DND-41 (cell line): Measurements from ENCODE around the gene CNTNAP1.
A peak's percentile ranks its signal among the peaks of the same experiment; 100 is the strongest.
"Not testable (repeated sequence)": the region's sequence is repeated elsewhere in the genome, so short reads cannot be mapped to it uniquely, and the experiment has no call there.

Source experiments
- ATAC-seq: fragments of 200-7000 bp; cut with Tn5 transposase; 3 replicates; pipeline ENCODE4 v1.9.1; 2021; ENCODE audit warnings: low read depth; ENCODE audit not compliant: insufficient read depth
- DNase-seq: peaks from one replicate; pipeline ENCODE4 v3.0.0-alpha.2; 2020
- H2AFZ ChIP-seq: 2 replicates; pipeline ENCODE4 v1.6.0; 2012; ENCODE audit warnings: low read depth, low read length
- H3K27ac ChIP-seq: 2 replicates; pipeline ENCODE4 v1.5.1; 2012; ENCODE audit warnings: low read length, inconsistent platforms
- H3K27me3 ChIP-seq: fragments of 200-600 bp; sonication (generic); 2 replicates; pipeline ENCODE4 v1.6.0; 2012; ENCODE audit warnings: low read length, mild to moderate bottlenecking, inconsistent platforms; ENCODE audit not compliant: insufficient read depth, poor library complexity
- H3K36me3 ChIP-seq: 2 replicates; pipeline ENCODE4 v1.5.1; 2012; ENCODE audit warnings: low read length, inconsistent platforms; ENCODE audit not compliant: insufficient read depth
- H3K4me1 ChIP-seq: 2 replicates; pipeline ENCODE4 v1.5.1; 2012; ENCODE audit warnings: mild to moderate bottlenecking, low read length; ENCODE audit not compliant: insufficient read depth
- H3K4me2 ChIP-seq: 2 replicates; pipeline ENCODE4 v1.6.0; 2012; ENCODE audit warnings: mild to moderate bottlenecking, moderate library complexity, low read length, inconsistent platforms; ENCODE audit not compliant: insufficient read depth
- H3K4me3 ChIP-seq, 2 experiments: fragments of 200-600 bp in 1 of 2; shearing (Covaris generic) in 1 of 2; 2 replicates each; pipeline ENCODE4 v1.5.1; 2012 to 2016; ENCODE audit warnings: inconsistent platforms in 2 of 2, low read length in 2 of 2, mild to moderate bottlenecking in 2 of 2, low read depth in 1 of 2, moderate library complexity in 1 of 2
- H3K79me2 ChIP-seq: 2 replicates; pipeline ENCODE4 v1.6.0; 2012; ENCODE audit warnings: low read length, inconsistent platforms; ENCODE audit not compliant: insufficient read depth
- H3K9ac ChIP-seq: 2 replicates; pipeline ENCODE4 v1.6.0; 2012; ENCODE audit warnings: low read depth, mild to moderate bottlenecking, inconsistent platforms, low read length, moderate library complexity
- H3K9me3 ChIP-seq: 2 replicates; pipeline ENCODE4 v1.5.1; 2012; ENCODE audit warnings: low read length, moderate library complexity, mild to moderate bottlenecking, inconsistent platforms; ENCODE audit not compliant: insufficient read depth, severe bottlenecking
- H4K20me1 ChIP-seq: 2 replicates; pipeline ENCODE4 v1.6.0; 2012; ENCODE audit warnings: low read length; ENCODE audit not compliant: insufficient read depth
- CTCF ChIP-seq: IDR thresholded peaks from 2 replicates; pipeline ENCODE4 v1.5.1; 2012; ENCODE audit warnings: borderline replicate concordance, low read length, moderate library complexity, mild to moderate bottlenecking; ENCODE audit not compliant: poor library complexity, severe bottlenecking; ENCODE audit errors: extremely low read depth
- EZH2 ChIP-seq: IDR thresholded peaks from 3 replicates; pipeline ENCODE4 v1.6.1; 2012; ENCODE audit warnings: borderline replicate concordance, low read depth, mild to moderate bottlenecking, moderate library complexity, low read length, inconsistent platforms; ENCODE audit not compliant: severe bottlenecking

CNTNAP1 gene

DNA sequence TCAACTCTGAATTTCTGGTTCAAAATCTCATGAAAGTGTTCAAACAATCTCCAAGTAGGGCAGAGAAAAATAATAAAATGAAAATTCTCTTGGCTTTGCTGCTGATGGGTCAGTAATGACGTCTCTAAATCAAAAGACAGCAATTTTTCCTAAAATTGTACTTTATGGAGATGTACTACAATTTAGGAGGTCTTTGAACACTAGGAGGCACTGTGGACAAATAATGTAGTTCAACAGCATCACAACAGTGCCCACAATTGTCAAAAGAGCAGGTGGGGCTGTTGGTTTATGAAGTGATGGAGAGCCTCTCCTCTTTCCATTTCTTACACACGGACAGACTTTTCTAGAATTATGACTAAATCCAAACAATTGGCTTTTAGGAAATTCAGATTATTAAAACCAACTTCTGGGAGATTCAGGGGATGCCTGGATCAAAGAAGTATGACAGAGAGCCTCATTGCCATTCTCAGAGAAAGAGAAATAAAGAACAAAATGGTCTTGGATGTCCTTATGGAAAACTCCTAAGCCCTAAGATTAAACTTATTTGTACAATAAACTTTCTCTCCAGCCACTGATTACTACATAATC, 38.8 kb downstream of the CNTNAP1 start:
- H3K4me1 ChIP-seq: no peaks in the 10 kb centered on the region
- no peak overlapping the region for H3K4me2 ChIP-seq
- TF ChIP-seq CTCF (peak; percentile 81), EZH2 (no peak)
- no peaks in the 10 kb centered on the region for H3K9me3 ChIP-seq
- H3K9ac ChIP-seq: no peak overlapping the region
- H3K36me3 ChIP-seq: peaks cover 79% of the 10 kb centered on the region
- no peak overlapping the region for H3K4me3 ChIP-seq
- no peak overlapping the region for H2AFZ ChIP-seq
- no peaks in the 10 kb centered on the region for H4K20me1 ChIP-seq
- H3K79me2 ChIP-seq: no peaks in the 10 kb centered on the region
- no peak overlapping the region for H3K27ac ChIP-seq
- peak; percentile 45 for DNase-seq
- H3K27me3 ChIP-seq: no peaks in the 10 kb centered on the region
- peak; percentile 89 for ATAC-seq

DNA sequence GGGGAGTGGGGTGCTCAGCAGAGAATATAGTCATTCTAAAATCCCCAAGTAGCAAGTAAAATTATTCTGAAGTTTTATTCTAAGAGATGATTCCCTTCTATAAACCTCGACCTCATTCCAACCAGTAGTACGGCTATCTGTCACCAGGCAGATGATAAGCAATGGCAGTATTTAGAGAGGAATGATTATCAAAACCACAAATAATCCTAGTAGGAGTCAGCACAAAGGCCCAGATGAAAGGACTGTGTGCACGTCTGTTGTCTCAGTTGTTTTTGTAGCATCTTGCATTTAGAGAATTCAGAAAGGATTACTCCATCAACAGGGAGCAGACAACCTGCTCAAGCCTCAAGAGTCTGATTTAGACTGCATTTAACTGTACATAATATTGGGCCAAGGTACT, 41.3 kb downstream of the CNTNAP1 start:
- no peak overlapping the region for H3K4me3 ChIP-seq
- peaks cover 72% of the 10 kb centered on the region for H3K36me3 ChIP-seq
- DNase-seq (no peak), ATAC-seq (no peak)
- no peak overlapping the region for H3K4me2 ChIP-seq
- H3K79me2 ChIP-seq: no peaks in the 10 kb centered on the region
- no peaks in the 10 kb centered on the region for H3K27me3 ChIP-seq
- no peak overlapping the region for H3K9ac ChIP-seq
- no peak overlapping the region for H3K27ac ChIP-seq
- no peak overlapping the region for H2AFZ ChIP-seq
- no peaks in the 10 kb centered on the region for H4K20me1 ChIP-seq
- TF ChIP-seq CTCF: no peak
- no peak for TF ChIP-seq EZH2
- no peaks in the 10 kb centered on the region for H3K9me3 ChIP-seq
- H3K4me1 ChIP-seq: no peaks in the 10 kb centered on the region

- Histone ChIP-seq H3K27me3 (no peaks in the 10 kb centered on the region), H2AFZ (no peak overlapping the region), H3K4me2 (no peak overlapping the region), H4K20me1 (no peaks in the 10 kb centered on the region), H3K27ac (no peak overlapping the region), H3K4me1 (no peaks in the 10 kb centered on the region), H3K9ac (no peak overlapping the region), H3K4me3 (no peak overlapping the region), H3K36me3 (peaks cover 69% of the 10 kb centered on the region), H3K79me2 (no peaks in the 10 kb centered on the region), H3K9me3 (no peaks in the 10 kb centered on the region)
- no peak for ATAC-seq
- TF ChIP-seq CTCF (no peak), EZH2 (no peak)
- no peak for DNase-seq
These were observed 42.8 kb downstream of the CNTNAP1 start for GRCh38 chr17:42725143-42725542.

GRCh38 chr17:42740699-42741098, 58.4 kb downstream of the CNTNAP1 start:
- no peak overlapping the region for H3K27ac ChIP-seq
- H4K20me1 ChIP-seq: peaks cover 6% of the 10 kb centered on the region; the same call in 1 of the 2 replicates
- H3K4me1 ChIP-seq: peaks cover 24% of the 10 kb centered on the region
- no peak for ATAC-seq
- no peak overlapping the region for H3K4me2 ChIP-seq
- H2AFZ ChIP-seq: no peak overlapping the region
- no peaks in the 10 kb centered on the region for H3K27me3 ChIP-seq
- H3K9me3 ChIP-seq: no peaks in the 10 kb centered on the region
- DNase-seq: no peak
- no peak overlapping the region for H3K9ac ChIP-seq
- peaks cover 88% of the 10 kb centered on the region for H3K79me2 ChIP-seq
- peaks cover 2% of the 10 kb centered on the region for H3K36me3 ChIP-seq
- TF ChIP-seq CTCF: no peak
- TF ChIP-seq EZH2: no peak
- no peak overlapping the region for H3K4me3 ChIP-seq

GRCh38 chr17:42742916-42743315, 60.6 kb downstream of the CNTNAP1 start:
- Histone ChIP-seq H3K79me2 (peaks cover 67% of the 10 kb centered on the region), H3K4me1 (peaks cover 29% of the 10 kb centered on the region), H3K9ac (peak overlapping the region; percentile 70), H3K4me2 (peak overlapping the region; percentile 84; the same call in 1 of the 2 replicates)
- not testable (repeated sequence) for H3K9me3 ChIP-seq, H2AFZ ChIP-seq, H4K20me1 ChIP-seq, DNase-seq, H3K36me3 ChIP-seq, H3K27ac ChIP-seq, ATAC-seq, H3K27me3 ChIP-seq, H3K4me3 ChIP-seq
